ENCODE data around the gene ATF7. TPM values are rescaled to one million over a fixed set of nuclear protein-coding genes. Genes with fewer than 3 reads are reported as not detected.

ATF7 gene
- total RNA-seq, 2 experiments from 2014 or later, result 13.3 to 14.3 TPM

DNA sequence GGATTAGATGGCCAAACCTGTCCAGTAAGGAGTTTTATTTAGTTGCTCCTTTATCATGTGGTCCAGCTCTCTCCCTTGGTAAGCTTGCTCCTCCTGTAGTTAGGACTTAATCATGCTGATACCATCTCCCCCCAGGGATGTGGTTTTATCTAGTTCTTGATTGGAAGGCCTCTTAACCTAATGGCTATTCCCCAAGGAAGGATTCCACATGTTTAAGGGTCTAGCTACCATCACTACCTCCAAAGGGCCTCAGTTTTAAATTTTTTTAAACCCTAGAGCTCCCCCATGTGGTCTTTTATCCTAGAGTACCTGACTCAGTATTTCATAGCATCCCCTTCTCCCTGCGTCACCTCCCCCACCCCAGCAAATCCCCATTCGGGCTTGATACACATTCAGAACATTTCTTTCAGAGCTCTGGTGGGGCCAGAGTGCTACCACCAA is 149.4 kb downstream of the ATF7 start:
- peak; percentile 31 for ATAC-seq (ENCODE audit: poor library complexity)
- Mint-ChIP-seq H3K27ac (peak overlapping the region; percentile 52), H3K4me1 (ENCODE audit: low read depth) (peaks cover 54% of the 10 kb centered on the region), H3K36me3 (ENCODE audit: low read depth) (peaks cover 99% of the 10 kb centered on the region), H3K9me3 (no peaks in the 10 kb centered on the region), H3K4me3 (no peak overlapping the region), H3K27me3 (no peaks in the 10 kb centered on the region)
- DNase-seq, result peak in 3 of 14 experiments; percentile 23 to 45 (median 37)
- intact Hi-C loops (cut with DNase I, micrococcal nuclease), result loop anchor here in 1 of 2 experiments (2.0 kb wide), 1 partner anchor 26 kb away; no protein-coding TSS in a partner anchor
- ChIA-PET CTCF (interaction anchor here (0.8 to 3.2 kb wide), 4 partner anchors 9 to 90 kb away, joined by 3 to 14 read pairs (median 4); no protein-coding TSS in a partner anchor), POLR2A (interaction anchor here (0.7 to 4.7 kb wide), 4 partner anchors 12 to 32 kb away, joined by 4 to 31 read pairs (median 6); partner anchors contain the start of genes MAP3K12 and TARBP2)
- no peak overlapping the region for H3K4me3 ChIP-seq (ENCODE audit: low read length)
- H3K27me3 ChIP-seq (ENCODE audit: control insufficient read depth in 1 of 2, insufficient read depth in 2 of 2, low read length in 2 of 2), result no peaks in the 10 kb centered on the region
- H3K27ac ChIP-seq (ENCODE audit: low read depth in 1 of 2, low read length in 2 of 2), result no peak overlapping the region
- H3K4me1 ChIP-seq (ENCODE audit: insufficient read depth, low read length), result peaks cover 11% of the 10 kb centered on the region
- TF ChIP-seq, protein P1, sequence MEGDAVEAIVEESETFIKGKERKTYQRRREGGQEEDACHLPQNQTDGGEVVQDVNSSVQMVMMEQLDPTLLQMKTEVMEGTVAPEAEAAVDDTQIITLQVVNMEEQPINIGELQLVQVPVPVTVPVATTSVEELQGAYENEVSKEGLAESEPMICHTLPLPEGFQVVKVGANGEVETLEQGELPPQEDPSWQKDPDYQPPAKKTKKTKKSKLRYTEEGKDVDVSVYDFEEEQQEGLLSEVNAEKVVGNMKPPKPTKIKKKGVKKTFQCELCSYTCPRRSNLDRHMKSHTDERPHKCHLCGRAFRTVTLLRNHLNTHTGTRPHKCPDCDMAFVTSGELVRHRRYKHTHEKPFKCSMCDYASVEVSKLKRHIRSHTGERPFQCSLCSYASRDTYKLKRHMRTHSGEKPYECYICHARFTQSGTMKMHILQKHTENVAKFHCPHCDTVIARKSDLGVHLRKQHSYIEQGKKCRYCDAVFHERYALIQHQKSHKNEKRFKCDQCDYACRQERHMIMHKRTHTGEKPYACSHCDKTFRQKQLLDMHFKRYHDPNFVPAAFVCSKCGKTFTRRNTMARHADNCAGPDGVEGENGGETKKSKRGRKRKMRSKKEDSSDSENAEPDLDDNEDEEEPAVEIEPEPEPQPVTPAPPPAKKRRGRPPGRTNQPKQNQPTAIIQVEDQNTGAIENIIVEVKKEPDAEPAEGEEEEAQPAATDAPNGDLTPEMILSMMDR (IDR thresholded peaks at IDR 0.05), result peak; percentile 35
- peaks cover 96% of the 10 kb centered on the region for H3K36me3 ChIP-seq (ENCODE audit: insufficient read depth, low read length)
- H3K9me3 ChIP-seq (ENCODE audit: control insufficient read depth in 1 of 2, insufficient read depth in 1 of 2, low read length in 2 of 2), result no peaks in the 10 kb centered on the region

DNA sequence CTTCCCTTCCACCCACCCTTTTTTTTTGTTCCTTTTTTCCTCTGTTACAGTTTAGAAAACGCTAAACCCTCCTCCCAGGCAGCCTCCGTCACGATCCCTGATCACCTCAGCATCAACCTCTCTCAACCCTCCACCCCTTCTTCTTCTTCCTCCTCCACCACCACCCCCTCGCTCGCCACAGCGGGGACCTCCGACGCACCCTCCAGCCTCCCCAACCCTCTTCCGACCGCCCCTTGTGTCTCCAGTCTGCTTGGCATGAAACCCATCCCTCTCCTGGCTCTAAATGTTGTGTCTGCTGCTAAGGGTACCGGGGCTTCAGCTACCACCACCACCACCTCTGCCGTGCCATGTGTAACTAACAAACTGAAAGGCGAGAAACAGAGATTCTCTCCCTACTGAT is 151.4 kb downstream of the ATF7 start:
- Histone ChIP-seq H3K9me3 (ENCODE audit: control insufficient read depth in 1 of 2, insufficient read depth in 1 of 2, low read length in 2 of 2) (no peaks in the 10 kb centered on the region), H3K27me3 (ENCODE audit: control insufficient read depth in 1 of 2, insufficient read depth in 2 of 2, low read length in 2 of 2) (no peaks in the 10 kb centered on the region), H3K36me3 (ENCODE audit: insufficient read depth, low read length) (peaks cover 99% of the 10 kb centered on the region), H3K4me3 (ENCODE audit: low read length) (no peak overlapping the region), H3K27ac (ENCODE audit: low read depth in 1 of 2, low read length in 2 of 2) (peak overlapping the region in 1 of 2 donors; percentile 0), H3K4me1 (ENCODE audit: insufficient read depth, low read length) (peaks cover 15% of the 10 kb centered on the region)
- Mint-ChIP-seq H3K27ac (peak overlapping the region; percentile 72), H3K9me3 (no peaks in the 10 kb centered on the region), H3K27me3 (no peaks in the 10 kb centered on the region), H3K4me1 (ENCODE audit: low read depth) (peaks cover 60% of the 10 kb centered on the region), H3K4me3 (peak overlapping the region; percentile 4), H3K36me3 (ENCODE audit: low read depth) (peaks cover 99% of the 10 kb centered on the region)
- ATAC-seq (ENCODE audit: poor library complexity), result peak; percentile 40
- ChIA-PET CTCF (interaction anchor here (0.7 to 2.2 kb wide), 5 partner anchors 12 to 191 kb away, joined by 3 to 7 read pairs (median 4); no protein-coding TSS in a partner anchor), POLR2A (interaction anchor here (0.6 to 4.7 kb wide), 6 partner anchors 14 to 241 kb away, joined by 3 to 31 read pairs (median 3); partner anchors contain the start of genes MAP3K12, SP1 and TARBP2)
- peak in 1 of 14 experiments; percentile 23 for DNase-seq
- TF ChIP-seq, protein P1 (IDR thresholded peaks at IDR 0.05), result no peak
- intact Hi-C loops (cut with DNase I, micrococcal nuclease), result no loop called here

DNA sequence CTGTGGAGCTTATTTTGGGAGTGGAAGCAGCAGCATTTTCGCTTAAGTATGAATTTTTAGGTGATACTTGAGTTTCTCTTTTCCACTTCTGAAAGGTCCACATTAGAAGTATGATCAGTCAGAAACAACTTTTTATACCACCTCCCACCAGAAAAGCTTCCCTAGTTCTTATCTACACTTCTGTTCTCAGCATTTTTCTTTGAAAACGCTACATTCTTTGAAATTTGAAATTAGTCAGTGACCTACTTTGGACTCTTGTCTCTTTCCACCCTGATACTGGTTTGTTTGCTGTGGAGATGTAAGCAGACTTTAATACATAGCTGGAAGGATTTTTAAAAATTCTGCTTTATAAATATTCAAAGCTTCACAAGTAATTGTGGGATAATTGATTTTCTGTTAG is 152.1 kb downstream of the ATF7 start:
- H3K27me3 ChIP-seq (ENCODE audit: control insufficient read depth in 1 of 2, insufficient read depth in 2 of 2, low read length in 2 of 2), result no peaks in the 10 kb centered on the region
- peaks cover 57% of the 10 kb centered on the region for H3K4me1 Mint-ChIP-seq (ENCODE audit: low read depth)
- no peak for ATAC-seq (ENCODE audit: poor library complexity)
- ChIA-PET CTCF (interaction anchor here (1.4 to 2.4 kb wide), 4 partner anchors 8 to 35 kb away, joined by 3 to 9 read pairs (median 6); partner anchors contain the start of gene TARBP2), POLR2A (interaction anchor here (0.8 to 4.7 kb wide), 4 partner anchors 11 to 52 kb away, joined by 3 to 31 read pairs (median 3); partner anchors contain the start of genes MAP3K12 and TARBP2)
- peaks cover 18% of the 10 kb centered on the region for H3K4me1 ChIP-seq (ENCODE audit: insufficient read depth, low read length)
- no peaks in the 10 kb centered on the region for H3K9me3 ChIP-seq (ENCODE audit: control insufficient read depth in 1 of 2, insufficient read depth in 1 of 2, low read length in 2 of 2)
- no peak overlapping the region for H3K4me3 Mint-ChIP-seq
- peaks cover 99% of the 10 kb centered on the region for H3K36me3 Mint-ChIP-seq (ENCODE audit: low read depth)
- H3K4me3 ChIP-seq (ENCODE audit: low read length), result no peak overlapping the region
- H3K27ac Mint-ChIP-seq, result peak overlapping the region; percentile 72
- no peak for DNase-seq
- H3K27me3 Mint-ChIP-seq, result no peaks in the 10 kb centered on the region
- peaks cover 99% of the 10 kb centered on the region for H3K36me3 ChIP-seq (ENCODE audit: insufficient read depth, low read length)
- intact Hi-C loops (cut with DNase I, micrococcal nuclease), result no loop called here
- TF ChIP-seq, protein P1 (IDR thresholded peaks at IDR 0.05), result no peak
- H3K9me3 Mint-ChIP-seq, result no peaks in the 10 kb centered on the region
- peak overlapping the region in 1 of 2 donors; percentile 3 for H3K27ac ChIP-seq (ENCODE audit: low read depth in 1 of 2, low read length in 2 of 2)

Measured in CD4-positive, alpha-beta T cell (primary cell).